Measurements from ENCODE around the gene ADARB1. TPM values are rescaled to one million over a fixed set of nuclear protein-coding genes. Genes with fewer than 3 reads are reported as not detected.

ADARB1 gene
- total and polyA plus RNA-seq, 2 of the 8 experiments (the other 6 are each of a cell fraction or from before 2014, with no cell fraction given): 4.7 to 14.9 TPM

GRCh38 chr21:45234965-45235364 is 160.6 kb downstream of the ADARB1 start:
- H3K9me3 ChIP-seq (ENCODE audit: insufficient read depth in 2 of 2, low read depth in 1 of 2, low read length in 1 of 2): 0 out of 4 replicates have a peak, but pooled peaks cover 3 to 4% of the 10 kb centered on the region in 2 experiments
- H3K79me2 ChIP-seq (ENCODE audit: control insufficient read depth in 1 of 2, insufficient read depth in 2 of 2, low read length in 2 of 2): no peaks in the 10 kb centered on the region
- H3K23me2 ChIP-seq (ENCODE audit: low read depth, low read length): no peaks in the 10 kb centered on the region
- no peaks in the 10 kb centered on the region for H3K79me1 ChIP-seq (ENCODE audit: low read depth, low read length)
- H3K4me2 ChIP-seq (ENCODE audit: insufficient read depth in 1 of 2, low read depth in 2 of 2, low read length in 2 of 2): no peak overlapping the region
- no peak overlapping the region for H2BK12ac ChIP-seq (ENCODE audit: low read depth, low read length)
- POLR2A ChIA-PET (ENCODE audit: partially characterized antibody): no interaction called here
- 89% methylated on average over 8 of the region's 8 CpGs; no CpG with 5 or more reads in 1 of the 2 experiments for WGBS, 2 experiments (ENCODE audit: extremely low coverage in 1 of 2, insufficient coverage in 1 of 2, insufficient read length in 1 of 2, insufficient replicate concordance in 2 of 2, low coverage in 1 of 2, low lambda C conversion rate in 2 of 2, missing lambda C conversion rate in 1 of 2)
- no peak overlapping the region for H2BK5ac ChIP-seq (ENCODE audit: low read depth, low read length)
- H3K4me3 ChIP-seq (ENCODE audit: extremely low read depth in 1 of 4, insufficient read depth in 2 of 4, low read depth in 3 of 4, low read length in 4 of 4): no peak overlapping the region
- no peaks in the 10 kb centered on the region for H4K20me1 ChIP-seq (replicated peaks in 1 of 2; ENCODE audit: control insufficient read depth in 1 of 2, insufficient read depth in 2 of 2, low read length in 2 of 2)
- H2AK5ac ChIP-seq (ENCODE audit: low read depth, low read length): no peak overlapping the region
- FAIRE-seq (no peak), DNase-seq (ENCODE audit: low read depth in 1 of 2, low spot score in 2 of 2) (no peak)
- no peaks in the 10 kb centered on the region for H3K36me3 ChIP-seq (ENCODE audit: control insufficient read depth in 2 of 4, insufficient read depth in 4 of 4, low read length in 3 of 4)
- no peak overlapping the region for H3K9ac ChIP-seq (replicated peaks in 1 of 4; ENCODE audit: extremely low read depth in 1 of 4, low read depth in 3 of 4, low read length in 3 of 4)
- H4K8ac ChIP-seq (ENCODE audit: extremely low read depth, insufficient read depth, low read length): no peak overlapping the region
- H3K27ac ChIP-seq (ENCODE audit: low read depth, low read length): no peak overlapping the region
- no peaks in the 10 kb centered on the region for H3K27me3 ChIP-seq (replicated peaks in 1 of 4; ENCODE audit: control insufficient read depth in 3 of 4, extremely low read depth in 1 of 4, insufficient read depth in 3 of 4, low read length in 3 of 4)
- H3K4me1 ChIP-seq (replicated peaks in 1 of 4; ENCODE audit: control insufficient read depth in 3 of 4, insufficient read depth in 4 of 4, low read length in 3 of 4): no peaks in the 10 kb centered on the region
- H4K5ac ChIP-seq (ENCODE audit: insufficient read length, low read depth, low read length): no peak overlapping the region
- no peak overlapping the region for H3K4ac ChIP-seq (replicated peaks; ENCODE audit: insufficient read length, low read depth, low read length)
- CTCF ChIA-PET (ENCODE audit: partially characterized antibody): interaction anchor here (1.0 to 1.8 kb wide), 4 partner anchors 12 to 97 kb away, joined by 3 to 11 read pairs (median 5); no protein-coding TSS in a partner anchor
- no peak overlapping the region for H3K18ac ChIP-seq (ENCODE audit: extremely low read depth, low read length)
- H2BK15ac ChIP-seq (ENCODE audit: low read length): no peak overlapping the region
- no peak overlapping the region for H2BK20ac ChIP-seq (ENCODE audit: low read length)
- no peak overlapping the region for H3K56ac ChIP-seq (replicated peaks; ENCODE audit: insufficient read length, low read depth, low read length)
- no peak overlapping the region for H3K14ac ChIP-seq (ENCODE audit: insufficient read length)
- H2BK120ac ChIP-seq (replicated peaks; ENCODE audit: low read depth, low read length): no peak overlapping the region
- no peak overlapping the region for H4K91ac ChIP-seq (replicated peaks; ENCODE audit: insufficient read length, low read length)
- no peak overlapping the region for H3K23ac ChIP-seq (ENCODE audit: insufficient read length)
- no peak overlapping the region for H2AFZ ChIP-seq (ENCODE audit: low read length)
- TF ChIP-seq JUND (IDR thresholded peaks at IDR 0.05; ENCODE audit: low read length): no peak
- TF ChIP-seq BRCA1 (IDR thresholded peaks at IDR 0.05; ENCODE audit: low read depth, low read length): no peak
- no peak for TF ChIP-seq KDM5A (IDR thresholded peaks at IDR 0.05; ENCODE audit: low read length)
- no peak for TF ChIP-seq SIN3A (conservative IDR thresholded peaks at IDR 0.05 in 1 of 2, IDR thresholded peaks at IDR 0.05 in 1 of 2; ENCODE audit: low read depth in 1 of 2, low read length in 2 of 2)
- TF ChIP-seq HDAC6 (IDR thresholded peaks at IDR 0.05; ENCODE audit: low read depth, low read length): no peak
- no peak for TF ChIP-seq SAP30 (IDR thresholded peaks at IDR 0.05; ENCODE audit: insufficient read depth, insufficient replicate concordance, low read length)
- TF ChIP-seq YY1 (IDR thresholded peaks at IDR 0.05; ENCODE audit: low read depth, low read length): no peak
- no peak for TF ChIP-seq POLR2AphosphoS5 (IDR thresholded peaks at IDR 0.05; ENCODE audit: low read depth, low read length)
- TF ChIP-seq POLR2A (IDR thresholded peaks at IDR 0.05; ENCODE audit: control extremely low read depth in 1 of 2, low read depth in 2 of 2, low read length in 2 of 2): no peak
- TF ChIP-seq BCL11A (IDR thresholded peaks at IDR 0.05; ENCODE audit: low read depth in 2 of 2, low read length in 2 of 2): no peak
- TF ChIP-seq EGR1 (IDR thresholded peaks at IDR 0.05; ENCODE audit: borderline replicate concordance, low read depth, low read length): no peak
- no peak for TF ChIP-seq TAF7 (optimal IDR thresholded peaks at IDR 0.05; ENCODE audit: borderline replicate concordance, low read depth, low read length)
- no peak for TF ChIP-seq ASH2L (IDR thresholded peaks at IDR 0.05; ENCODE audit: low read length)
- no peak for TF ChIP-seq GTF2F1 (IDR thresholded peaks at IDR 0.05; ENCODE audit: borderline replicate concordance, low read depth, low read length)
- no peak for TF ChIP-seq POU5F1 (IDR thresholded peaks at IDR 0.05; ENCODE audit: low read depth, low read length)
- TF ChIP-seq TEAD4 (IDR thresholded peaks at IDR 0.05; ENCODE audit: low read depth, low read length): no peak

Data from H1 (cell line).